ENCODE results near the gene S100A3. TPM values are rescaled to one million over a fixed set of nuclear protein-coding genes. Genes with fewer than 3 reads are reported as not detected.
A peak's percentile ranks its signal among the peaks of the same experiment; 100 is the strongest.

S100A3 gene
- total RNA-seq, 1 experiment from 2014 or later, result 90.0 TPM

- ChIA-PET POLR2A (interaction anchor here (0.7 to 36.1 kb wide), 20 partner anchors 8 to 441 kb away, joined by 3 to 2106 read pairs (median 4); partner anchors contain the start of genes CHTOP, CREB3L4, ILF2 and JTB), CTCF (interaction anchor here (0.6 to 13.1 kb wide), 17 partner anchors 9 to 1584 kb away, joined by 3 to 146 read pairs (median 4); partner anchors contain the start of genes INTS3 and S100A6)
- peaks cover 89% of the 10 kb centered on the region for H3K4me1 Mint-ChIP-seq (ENCODE audit: insufficient read depth, unreplicated experiment)
- intact Hi-C loops (cut with micrococcal nuclease), result loop anchor here (1.0 kb wide), 1 partner anchor 10 kb away; no protein-coding TSS in a partner anchor
- no peaks in the 10 kb centered on the region for H3K9me3 Mint-ChIP-seq (ENCODE audit: unreplicated experiment)
- peak overlapping the region; percentile 72 for H3K4me3 Mint-ChIP-seq (ENCODE audit: unreplicated experiment)
- DNase-seq (ENCODE audit: unreplicated experiment), result no peak
- no TSS peak for BruUV-seq (replicated peaks)
- no peak for TF ChIP-seq CTCF (IDR thresholded peaks at IDR 0.05; ENCODE audit: unreplicated experiment)
- H3K27me3 Mint-ChIP-seq (ENCODE audit: insufficient read depth, unreplicated experiment), result no peaks in the 10 kb centered on the region
- H3K36me3 Mint-ChIP-seq (ENCODE audit: insufficient read depth, unreplicated experiment), result peaks cover 11% of the 10 kb centered on the region
- H3K27ac Mint-ChIP-seq (ENCODE audit: low read depth, unreplicated experiment), result peak overlapping the region; percentile 92
Observed at GRCh38 chr1:153544453-153545066, 4.5 kb downstream of the S100A3 start.

- CTCF ChIA-PET, result interaction anchor here (0.8 to 13.1 kb wide), 8 partner anchors 10 to 184 kb away, joined by 3 to 146 read pairs (median 19); partner anchors contain the start of genes INTS3 and S100A6
- Mint-ChIP-seq H3K9me3 (ENCODE audit: unreplicated experiment) (no peaks in the 10 kb centered on the region), H3K27me3 (ENCODE audit: insufficient read depth, unreplicated experiment) (no peaks in the 10 kb centered on the region), H3K27ac (ENCODE audit: low read depth, unreplicated experiment) (peak overlapping the region; percentile 92), H3K36me3 (ENCODE audit: insufficient read depth, unreplicated experiment) (peaks cover 11% of the 10 kb centered on the region), H3K4me3 (ENCODE audit: unreplicated experiment) (peak overlapping the region; percentile 72), H3K4me1 (ENCODE audit: insufficient read depth, unreplicated experiment) (peaks cover 84% of the 10 kb centered on the region)
- intact Hi-C loops (cut with micrococcal nuclease), result no loop called here
- TF ChIP-seq CTCF (IDR thresholded peaks at IDR 0.05; ENCODE audit: unreplicated experiment), result no peak
- no TSS peak for BruUV-seq (replicated peaks)
- POLR2A ChIA-PET, result interaction anchor here (0.7 to 36.1 kb wide), 8 partner anchors 7 to 424 kb away, joined by 3 to 2106 read pairs (median 9); partner anchors contain the start of genes CHTOP, CREB3L4, S100A13 and S100A16
- DNase-seq (ENCODE audit: unreplicated experiment), result no peak
Observed at GRCh38 chr1:153543736-153544135, 5.3 kb downstream of the S100A3 start.

GRCh38 chr1:153542956-153543711 lies 5.9 kb downstream of the S100A3 start:
- no peak for TF ChIP-seq CTCF (IDR thresholded peaks at IDR 0.05; ENCODE audit: unreplicated experiment)
- POLR2A ChIA-PET, result interaction anchor here (0.6 to 36.1 kb wide), 5 partner anchors 6 to 116 kb away, joined by 3 to 2106 read pairs (median 38); partner anchors contain the start of genes CHTOP, S100A2, S100A3 and S100A4
- peaks cover 11% of the 10 kb centered on the region for H3K36me3 Mint-ChIP-seq (ENCODE audit: insufficient read depth, unreplicated experiment)

More at GRCh38 chr1:153542956-153543711, 5.9 kb downstream of the S100A3 start:
- intact Hi-C loops (cut with micrococcal nuclease), result no loop called here
- Mint-ChIP-seq H3K27me3 (ENCODE audit: insufficient read depth, unreplicated experiment) (no peaks in the 10 kb centered on the region), H3K27ac (ENCODE audit: low read depth, unreplicated experiment) (peak overlapping the region; percentile 92), H3K4me1 (ENCODE audit: insufficient read depth, unreplicated experiment) (peaks cover 83% of the 10 kb centered on the region), H3K4me3 (ENCODE audit: unreplicated experiment) (no peak overlapping the region), H3K9me3 (ENCODE audit: unreplicated experiment) (no peaks in the 10 kb centered on the region)
- DNase-seq (ENCODE audit: unreplicated experiment), result no peak
- BruUV-seq (replicated peaks), result no TSS peak
- CTCF ChIA-PET, result interaction anchor here (0.5 to 13.1 kb wide), 9 partner anchors 9 to 91 kb away, joined by 3 to 146 read pairs (median 16); partner anchors contain the start of genes CHTOP, S100A14 and S100A6

Data from MCF 10A (cell line).